A549 (cell line): ENCODE data around the gene ARID5A.

Experiments
- CTCF ChIP-seq: fragments of >200 bp; sonication (Bioruptor Twin); formaldehyde crosslinking; IDR thresholded peaks from 3 replicates; pipeline ENCODE4 v1.5.1; 2016
- E2F6 ChIP-seq: IDR thresholded peaks from 2 replicates; pipeline ENCODE4 v1.6.1; 2012; ENCODE audit warnings: low read depth, borderline replicate concordance
- EHMT2 ChIP-seq: fragments of 200-600 bp; sonication (generic); IDR thresholded peaks from 2 replicates; pipeline ENCODE4 v1.6.1; 2016; ENCODE audit warnings: antibody characterized with exemption, low read depth, mild to moderate bottlenecking, moderate library complexity
- EP300 ChIP-seq, 2 experiments: fragments of >200 bp; sonication (Bioruptor Twin); formaldehyde crosslinking; IDR thresholded peaks; 2 replicates in 1 of 2; 3 replicates in 1 of 2; pipeline ENCODE4 v1.6.1; 2016 to 2017
- MAX ChIP-seq: IDR thresholded peaks from 2 replicates; pipeline ENCODE4 v1.6.1; 2012
- NFE2L2 ChIP-seq: fragments of 150-350 bp; conservative IDR thresholded peaks from 2 replicates; pipeline ENCODE4 v1.6.1; 2014; ENCODE audit warnings: low read length
- NPAS2 ChIP-seq: fragments of 250-450 bp; sonication (Bioruptor Pico); IDR thresholded peaks from 2 replicates; pipeline ENCODE4 v1.8.0; 2022; ENCODE audit warnings: mild to moderate bottlenecking, moderate library complexity, borderline replicate concordance
- NR3C1 ChIP-seq: fragments of >200 bp; sonication (Bioruptor Twin); formaldehyde crosslinking; IDR thresholded peaks from 3 replicates; pipeline ENCODE4 v1.6.1; 2017
- POLR2A ChIP-seq: IDR thresholded peaks from 2 replicates; pipeline ENCODE4 v1.6.1; 2012; ENCODE audit warnings: mild to moderate bottlenecking, low read length
- RAD21 ChIP-seq, 2 experiments: fragments of >200 bp in 1 of 2; sonication (Bioruptor Twin) in 1 of 2; formaldehyde crosslinking in 1 of 2; IDR thresholded peaks in 1 of 2; conservative IDR thresholded peaks in 1 of 2; 2 replicates in 1 of 2; 3 replicates in 1 of 2; pipeline ENCODE4 v1.6.1; 2012 to 2018; ENCODE audit warnings: inconsistent platforms in 1 of 2
- RARB ChIP-seq: fragments of 250-450 bp; sonication (Bioruptor Pico); IDR thresholded peaks from 2 replicates; pipeline ENCODE4 v1.8.0; 2021; ENCODE audit warnings: mild to moderate bottlenecking, moderate library complexity
- REST ChIP-seq: fragments of 200-600 bp; sonication (generic); IDR thresholded peaks from 2 replicates; pipeline ENCODE4 v1.6.1; 2016; ENCODE audit warnings: antibody characterized with exemption, mild to moderate bottlenecking, moderate library complexity
- TP53 ChIP-seq: fragments of 250-450 bp; sonication (Bioruptor Pico); IDR thresholded peaks from 2 replicates; pipeline ENCODE4 v1.5.0; 2021; ENCODE audit warnings: mild to moderate bottlenecking, moderate library complexity
- TF ChIP-seq, protein P1 (sequence below): IDR thresholded peaks from 2 replicates; pipeline ENCODE4 v1.6.1; 2012

DNA sequence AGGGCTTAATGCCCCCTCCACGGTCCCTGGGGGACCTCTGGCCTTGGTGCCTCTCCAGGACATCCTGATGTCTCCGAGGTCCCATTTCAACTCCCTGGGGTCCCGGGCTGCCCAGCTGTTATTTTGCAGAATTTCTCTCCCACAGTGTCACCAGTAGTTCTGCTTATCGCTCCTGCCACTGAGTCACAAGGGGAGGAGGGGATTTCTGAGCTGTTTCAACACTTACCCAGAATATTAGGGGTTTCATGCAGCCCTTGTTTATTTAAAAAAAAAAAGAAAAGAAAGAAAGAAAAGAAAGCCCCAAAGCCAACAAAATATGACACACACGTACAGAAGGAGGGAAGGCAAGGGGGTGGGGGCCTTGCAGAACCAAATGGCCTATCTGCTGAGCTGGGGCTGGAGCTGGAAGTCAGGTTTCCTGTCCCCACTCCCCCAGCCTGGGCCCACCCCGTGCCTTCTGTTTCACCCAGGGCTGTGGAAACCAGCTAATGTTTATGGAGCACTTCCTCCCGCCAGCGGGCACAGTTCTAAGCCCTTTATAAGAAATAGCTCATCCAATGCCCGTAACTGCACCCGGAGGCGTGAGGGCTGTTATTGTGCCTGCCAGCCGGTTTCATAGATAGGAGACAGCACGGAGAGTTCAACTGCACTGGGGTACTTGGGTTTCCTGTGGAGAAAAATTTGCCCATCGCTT, 8.4 kb upstream of the ARID5A start:
- TF ChIP-seq NFE2L2: no peak
- TF ChIP-seq, protein P1, sequence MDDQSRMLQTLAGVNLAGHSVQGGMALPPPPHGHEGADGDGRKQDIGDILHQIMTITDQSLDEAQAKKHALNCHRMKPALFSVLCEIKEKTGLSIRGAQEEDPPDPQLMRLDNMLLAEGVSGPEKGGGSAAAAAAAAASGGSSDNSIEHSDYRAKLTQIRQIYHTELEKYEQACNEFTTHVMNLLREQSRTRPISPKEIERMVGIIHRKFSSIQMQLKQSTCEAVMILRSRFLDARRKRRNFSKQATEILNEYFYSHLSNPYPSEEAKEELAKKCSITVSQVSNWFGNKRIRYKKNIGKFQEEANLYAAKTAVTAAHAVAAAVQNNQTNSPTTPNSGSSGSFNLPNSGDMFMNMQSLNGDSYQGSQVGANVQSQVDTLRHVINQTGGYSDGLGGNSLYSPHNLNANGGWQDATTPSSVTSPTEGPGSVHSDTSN: no peak
- TF ChIP-seq NPAS2 (CRISPR knock-in tag): no peak
- no peak for TF ChIP-seq RAD21 (conservative IDR thresholded peaks at IDR 0.05 in 1 of 2, IDR thresholded peaks at IDR 0.05 in 1 of 2)
- no peak for TF ChIP-seq REST
- no peak for TF ChIP-seq CTCF
- TF ChIP-seq POLR2A: no peak
- TF ChIP-seq MAX: no peak
- no peak for TF ChIP-seq E2F6
- no peak for TF ChIP-seq RARB (CRISPR knock-in tag)
- no peak for TF ChIP-seq NR3C1
- TF ChIP-seq EP300 (IDR thresholded peaks at IDR 0.05): no peak
- TF ChIP-seq TP53: no peak
- no peak for TF ChIP-seq EHMT2
